Renal cortex interstitium (tissue), 15 donors: Measurements from ENCODE around the gene TXN2. TPM values are rescaled to one million over a fixed set of nuclear protein-coding genes. Genes with fewer than 3 reads are reported as not detected.
"Not testable (repeated sequence)": the region's sequence is repeated elsewhere in the genome, so short reads cannot be mapped to it uniquely, and the experiment has no call there.

Experiments used
- DNase-seq, 11 donors: peaks; one replicate each; pipeline ENCODE4 v3.0.0-alpha.2; 2013; ENCODE audit warnings: low read depth in 9 of 11, low spot score in 4 of 11; ENCODE audit errors: extremely low read depth in 1 of 11
- long read RNA-seq, 16 experiments: transcript quantifications; one replicate each; lab custom pipeline, GENCODE V29; 2026
- polyA plus RNA-seq, 3 donors: library from polyadenylated mRNA; unstranded; fragments of 120-200 nt; gene quantifications; one replicate each; pipeline ENCODE4 v1.2.1, GENCODE V29; 2013; ENCODE audit not compliant: insufficient read length in 3 of 3

TXN2 gene
- 100 to 1,000 TPM; 119 to 138 (median 123) TPM for polyA plus RNA-seq
- long read RNA-seq, donor 1, transcript TXN2-201 (4 exons, 1,736 nt): major isoform, 52 of 88 reads
- long read RNA-seq, donor 1, partial matches to known transcripts: 31 of 88 reads
- long read RNA-seq, donor 1, other reads (novel, unspliced or antisense): 0 of 88 reads
- long read RNA-seq, donor 2, transcript TXN2-201 (4 exons, 1,736 nt): major isoform, 44 of 69 reads
- long read RNA-seq, donor 2, partial matches to known transcripts: 23 of 69 reads
- long read RNA-seq, donor 2, other reads (novel, unspliced or antisense): 0 of 69 reads
- long read RNA-seq, donor 3, transcript TXN2-201 (4 exons, 1,736 nt): major isoform, 76 of 121 reads
- long read RNA-seq, donor 3, partial matches to known transcripts: 36 of 121 reads
- long read RNA-seq, donor 3, other reads (novel, unspliced or antisense): 0 of 121 reads
- long read RNA-seq, donor 4, transcript TXN2-201 (4 exons, 1,736 nt): major isoform, 35 of 46 reads
- long read RNA-seq, donor 4, partial matches to known transcripts: 7 of 46 reads
- long read RNA-seq, donor 4, other reads (novel, unspliced or antisense): 0 of 46 reads
- long read RNA-seq, donor 5, transcript TXN2-201 (4 exons, 1,736 nt): major isoform, 97 of 137 reads
- long read RNA-seq, donor 5, transcript TXN2-204 (4 exons, 1,280 nt): minor isoform, 5 of 137 reads
- long read RNA-seq, donor 5, partial matches to known transcripts: 32 of 137 reads
- long read RNA-seq, donor 5, other reads (novel, unspliced or antisense): 0 of 137 reads
- long read RNA-seq, donor 6, transcript TXN2-201 (4 exons, 1,736 nt): major isoform, 33 of 52 reads
- long read RNA-seq, donor 6, partial matches to known transcripts: 17 of 52 reads
- long read RNA-seq, donor 6, other reads (novel, unspliced or antisense): 0 of 52 reads
- long read RNA-seq, donor 7, transcript TXN2-201 (4 exons, 1,736 nt): major isoform, 79 of 119 reads
- long read RNA-seq, donor 7, partial matches to known transcripts: 38 of 119 reads
- long read RNA-seq, donor 7, other reads (novel, unspliced or antisense): 0 of 119 reads
- long read RNA-seq, donor 8, transcript TXN2-201 (4 exons, 1,736 nt): major isoform, 94 of 145 reads
- long read RNA-seq, donor 8, partial matches to known transcripts: 47 of 145 reads
- long read RNA-seq, donor 8, other reads (novel, unspliced or antisense): 0 of 145 reads
- long read RNA-seq, donor 9, transcript TXN2-201 (4 exons, 1,736 nt): major isoform, 41 of 77 reads
- long read RNA-seq, donor 9, partial matches to known transcripts: 32 of 77 reads
- long read RNA-seq, donor 9, other reads (novel, unspliced or antisense): 0 of 77 reads
- long read RNA-seq, donor 10, transcript TXN2-201 (4 exons, 1,736 nt): major isoform, 61 of 90 reads
- long read RNA-seq, donor 10, partial matches to known transcripts: 21 of 90 reads
- long read RNA-seq, donor 10, other reads (novel, unspliced or antisense): 5 of 90 reads
- long read RNA-seq, donor 11, transcript TXN2-201 (4 exons, 1,736 nt): major isoform, 41 of 55 reads
- long read RNA-seq, donor 11, partial matches to known transcripts: 12 of 55 reads
- long read RNA-seq, donor 11, other reads (novel, unspliced or antisense): 0 of 55 reads
- long read RNA-seq, donor 12, transcript TXN2-201 (4 exons, 1,736 nt): major isoform, 21 of 37 reads
- long read RNA-seq, donor 12, partial matches to known transcripts: 14 of 37 reads
- long read RNA-seq, donor 12, other reads (novel, unspliced or antisense): 0 of 37 reads
- long read RNA-seq, donor 13, transcript TXN2-205 (4 exons, 736 nt): minor isoform, 7 of 207 reads
- long read RNA-seq, donor 13, transcript TXN2-201 (4 exons, 1,736 nt): major isoform, 120 of 207 reads
- long read RNA-seq, donor 13, transcript TXN2-204 (4 exons, 1,280 nt): minor isoform, 6 of 207 reads
- long read RNA-seq, donor 13, partial matches to known transcripts: 64 of 207 reads
- long read RNA-seq, donor 13, other reads (novel, unspliced or antisense): 7 of 207 reads
- long read RNA-seq, donor 14, transcript TXN2-201 (4 exons, 1,736 nt): major isoform, 77 of 102 reads
- long read RNA-seq, donor 14, partial matches to known transcripts: 22 of 102 reads
- long read RNA-seq, donor 14, other reads (novel, unspliced or antisense): 0 of 102 reads
- long read RNA-seq, donor 15, transcript TXN2-201 (4 exons, 1,736 nt): major isoform, 13 of 16 reads
- long read RNA-seq, donor 15, partial matches to known transcripts: 0 of 16 reads
- long read RNA-seq, donor 15, other reads (novel, unspliced or antisense): 0 of 16 reads
- long read RNA-seq, donor 16, transcript TXN2-205 (4 exons, 736 nt): minor isoform, 7 of 199 reads
- long read RNA-seq, donor 16, transcript TXN2-201 (4 exons, 1,736 nt): major isoform, 136 of 199 reads
- long read RNA-seq, donor 16, partial matches to known transcripts: 45 of 199 reads
- long read RNA-seq, donor 16, other reads (novel, unspliced or antisense): 7 of 199 reads

- DNase-seq: peak; percentile 89 to 96 (median 94)
These were observed at the start of gene TXN2 for GRCh38 chr22:36481393-36482168. TSS of gene TXN2 (minus strand) at chr22:36481640. CDS start at chr22:36480837, 803 bp downstream.

GRCh38 chr22:36528795-36529751, 47.6 kb upstream of the TXN2 start, which contains the start of gene EIF3D:
TSS of gene EIF3D (minus strand) at chr22:36529166. CDS start at chr22:36526121, 3,045 bp downstream.
- DNase-seq: peak; percentile 96 to 99 (median 98)

GRCh38 chr22:36528341-36528740, 46.9 kb upstream of the TXN2 start:
- DNase-seq: no peak

- DNase-seq: no peak
These were observed 41.2 kb upstream of the TXN2 start for GRCh38 chr22:36522662-36523061.

- DNase-seq: no peak
These were observed 39.0 kb upstream of the TXN2 start for GRCh38 chr22:36520423-36520822.

GRCh38 chr22:36519906-36520305, 38.5 kb upstream of the TXN2 start:
- DNase-seq: not testable (repeated sequence)

- DNase-seq: no peak
These were observed 33.3 kb upstream of the TXN2 start for GRCh38 chr22:36514766-36515165.

- DNase-seq: no peak
These were observed 31.6 kb upstream of the TXN2 start for GRCh38 chr22:36512991-36513390.

GRCh38 chr22:36512333-36512732, 30.9 kb upstream of the TXN2 start:
- DNase-seq: no peak

GRCh38 chr22:36510966-36511881, 29.8 kb upstream of the TXN2 start:
- DNase-seq: peak in 5 of 11 donors; percentile 23 to 47 (median 38)

GRCh38 chr22:36510384-36510783, 28.9 kb upstream of the TXN2 start:
- no peak for DNase-seq

GRCh38 chr22:36507518-36508010, 26.1 kb upstream of the TXN2 start:
- DNase-seq: no peak

- peak; percentile 69 to 90 (median 85) for DNase-seq
These were observed 25.4 kb upstream of the TXN2 start, which contains the start of gene FOXRED2 for GRCh38 chr22:36506637-36507517. TSS of gene FOXRED2 (minus strand) at chr22:36507040. CDS start at chr22:36506422, 618 bp downstream.
